ENCODE results near the gene TIGAR.

DNA sequence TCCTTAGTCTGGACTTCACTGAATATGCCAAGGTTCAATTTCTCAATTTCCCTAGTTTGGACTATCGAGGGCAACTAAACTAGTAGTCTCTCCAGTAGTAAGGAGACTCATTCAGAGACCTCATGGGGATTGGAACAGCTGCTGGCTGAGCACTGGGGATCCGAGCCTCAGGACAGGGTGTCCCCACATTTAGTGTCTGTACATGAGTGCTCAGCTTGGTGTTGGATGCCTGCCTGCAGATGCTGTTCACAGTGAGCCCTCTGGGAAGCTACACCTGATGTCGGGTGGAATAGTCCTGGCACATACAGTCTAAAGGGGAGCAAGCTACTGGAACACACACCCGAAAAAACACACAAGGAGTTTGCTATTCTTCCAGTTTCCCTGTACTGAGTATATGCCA is 59.3 kb downstream of the TIGAR start:
- TF ChIP-seq, protein P1, sequence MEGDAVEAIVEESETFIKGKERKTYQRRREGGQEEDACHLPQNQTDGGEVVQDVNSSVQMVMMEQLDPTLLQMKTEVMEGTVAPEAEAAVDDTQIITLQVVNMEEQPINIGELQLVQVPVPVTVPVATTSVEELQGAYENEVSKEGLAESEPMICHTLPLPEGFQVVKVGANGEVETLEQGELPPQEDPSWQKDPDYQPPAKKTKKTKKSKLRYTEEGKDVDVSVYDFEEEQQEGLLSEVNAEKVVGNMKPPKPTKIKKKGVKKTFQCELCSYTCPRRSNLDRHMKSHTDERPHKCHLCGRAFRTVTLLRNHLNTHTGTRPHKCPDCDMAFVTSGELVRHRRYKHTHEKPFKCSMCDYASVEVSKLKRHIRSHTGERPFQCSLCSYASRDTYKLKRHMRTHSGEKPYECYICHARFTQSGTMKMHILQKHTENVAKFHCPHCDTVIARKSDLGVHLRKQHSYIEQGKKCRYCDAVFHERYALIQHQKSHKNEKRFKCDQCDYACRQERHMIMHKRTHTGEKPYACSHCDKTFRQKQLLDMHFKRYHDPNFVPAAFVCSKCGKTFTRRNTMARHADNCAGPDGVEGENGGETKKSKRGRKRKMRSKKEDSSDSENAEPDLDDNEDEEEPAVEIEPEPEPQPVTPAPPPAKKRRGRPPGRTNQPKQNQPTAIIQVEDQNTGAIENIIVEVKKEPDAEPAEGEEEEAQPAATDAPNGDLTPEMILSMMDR (IDR thresholded peaks at IDR 0.05) = no peak
- TF ChIP-seq POLR2A (IDR thresholded peaks at IDR 0.05) (no peak), POLR2AphosphoS5 (IDR thresholded peaks at IDR 0.05) (no peak)
